ENCODE results near the gene GPANK1.

Gene GPANK1

GRCh38 chr6:31614684-31615578, 49.9 kb downstream of the GPANK1 start, which contains the start of gene AIF1:
TSS of gene AIF1 (plus strand) at chr6:31615234. CDS start at chr6:31615330, 96 bp downstream.
- DNase-seq, result no peak

GRCh38 chr6:31614075-31614619, 50.6 kb downstream of the GPANK1 start:
- no peak for DNase-seq
